GM21381 (cell line): ENCODE results near the gene BICD2.

ENCODE experiments used
- ATAC-seq: cut with Tn5 transposase; IDR thresholded peaks from one replicate; pipeline ENCODE4 v1.9.1; 2021; ENCODE audit warnings: mild to moderate bottlenecking, moderate library complexity; ENCODE audit not compliant: unreplicated experiment

Gene BICD2

GRCh38 chr9:92716557-92716956, 48.1 kb downstream of the BICD2 start:
- no peak for ATAC-seq

GRCh38 chr9:92715488-92716231, 49.0 kb downstream of the BICD2 start:
- ATAC-seq, result no peak

GRCh38 chr9:92714787-92715487, 49.7 kb downstream of the BICD2 start:
- no peak for ATAC-seq

- no peak for ATAC-seq
Observed at GRCh38 chr9:92714016-92714415, 50.6 kb downstream of the BICD2 start.

- ATAC-seq, result no peak
Observed at GRCh38 chr9:92713528-92713927, 51.1 kb downstream of the BICD2 start.

GRCh38 chr9:92712767-92713166, 51.9 kb downstream of the BICD2 start:
- no peak for ATAC-seq

GRCh38 chr9:92711844-92712243, 52.8 kb downstream of the BICD2 start:
- no peak for ATAC-seq

GRCh38 chr9:92711146-92711545, 53.5 kb downstream of the BICD2 start:
- no peak for ATAC-seq

GRCh38 chr9:92710368-92710767, 54.3 kb downstream of the BICD2 start:
- no peak for ATAC-seq

- ATAC-seq, result no peak
Observed at GRCh38 chr9:92709954-92710353, 54.7 kb downstream of the BICD2 start.

- no peak for ATAC-seq
Observed at GRCh38 chr9:92709240-92709639, 55.4 kb downstream of the BICD2 start.

GRCh38 chr9:92707530-92707929, 57.1 kb downstream of the BICD2 start:
- no peak for ATAC-seq

GRCh38 chr9:92706218-92706940, 58.3 kb downstream of the BICD2 start:
- ATAC-seq, result no peak

GRCh38 chr9:92704528-92704927, 60.1 kb downstream of the BICD2 start:
- no peak for ATAC-seq

- no peak for ATAC-seq
Observed at GRCh38 chr9:92696619-92697018, 68.0 kb downstream of the BICD2 start.

- no peak for ATAC-seq
Observed at GRCh38 chr9:92686954-92687353, 77.7 kb downstream of the BICD2 start.

- no peak for ATAC-seq
Observed at GRCh38 chr9:92685022-92685421, 79.6 kb downstream of the BICD2 start.

GRCh38 chr9:92682269-92682668, 82.4 kb downstream of the BICD2 start:
- ATAC-seq, result no peak

- ATAC-seq, result no peak
Observed at GRCh38 chr9:92680166-92681119, 84.2 kb downstream of the BICD2 start.

GRCh38 chr9:92679413-92680165, 85.0 kb downstream of the BICD2 start:
- ATAC-seq, result no peak
